K562 (cell line): ENCODE data around the gene APOM. TPM values are rescaled to one million over a fixed set of nuclear protein-coding genes. Genes with fewer than 3 reads are reported as not detected.

Source experiments
- ATAC-seq: fragments of 200-7000 bp; cut with Tn5 transposase; 3 replicates; pipeline ENCODE4 v1.9.1; 2020; ENCODE audit warnings: moderate library complexity
- BruUV-seq: library from RNA; stranded (reverse); fragments of 400-500 nt; replicated peaks from 2 replicates; lab custom pipeline; 2021; lab: Mats Ljungman, UMichigan
- CTCF ChIA-PET: fragments of 300-600 bp; formaldehyde crosslinking; extraction: SDS; loops from one replicate; lab custom pipeline; 2021; ENCODE audit warnings: low intra/inter-chr PET ratio; lab: Yijun Ruan, JAX
- POLR2A ChIA-PET: fragments of 300-600, 350-650 bp; sonication (Branson Sonifier 250); formaldehyde crosslinking; extraction: SDS; loops from one replicate; lab custom pipeline; 2021; ENCODE audit warnings: antibody characterized with exemption, inconsistent platforms; lab: Yijun Ruan, JAX
- DNase-seq, 4 experiments: peaks; one replicate each; pipeline versions ENCODE4 v3.0.0 to v3.0.0-alpha.2; 2011 to 2018; ENCODE audit warnings: low spot score in 3 of 4, mixed read lengths in 3 of 4; ENCODE audit errors: extremely low read depth in 1 of 4
- FAIRE-seq: peaks from 2 replicates; lab custom pipeline; 2011; peaks lifted over from hg19 to GRCh38; lab: Jason Lieb, UNC
- H2AFZ ChIP-seq: 2 replicates; pipeline ENCODE4 v1.6.0; 2011; ENCODE audit warnings: low read depth, low read length, control low read depth, inconsistent platforms
- H3K27ac ChIP-seq: fragments of 200-600 bp; 3 replicates; pipeline ENCODE4 v1.8.0; 2011; ENCODE audit warnings: low read depth, mild to moderate bottlenecking, control low read depth, inconsistent platforms, low read length, moderate library complexity, mixed read lengths; ENCODE audit errors: extremely low read depth
- H3K27me3 ChIP-seq, 2 experiments: fragments of 300-600 bp in 1 of 2; 2 replicates in 1 of 2; 3 replicates in 1 of 2; pipeline versions ENCODE4 v1.6.0 to v1.8.0; 2011; ENCODE audit warnings: inconsistent platforms in 2 of 2, low read length in 2 of 2, mild to moderate bottlenecking in 1 of 2, mixed read lengths in 1 of 2, moderate library complexity in 1 of 2; ENCODE audit not compliant: control insufficient read depth in 2 of 2, insufficient read depth in 2 of 2
- H3K36me3 ChIP-seq: fragments of 300-600 bp; 3 replicates; pipeline ENCODE4 v1.8.0; 2011; ENCODE audit warnings: mild to moderate bottlenecking, low read length, inconsistent platforms; ENCODE audit not compliant: control insufficient read depth, insufficient read depth
- H3K4me1 ChIP-seq, 2 experiments: fragments of 200-600 bp in 1 of 2; replicated peaks in 1 of 2; 2 replicates in 1 of 2; 3 replicates in 1 of 2; pipeline versions ENCODE4 v1.5.1 to v1.8.0; 2011; ENCODE audit warnings: inconsistent platforms in 2 of 2, low read length in 2 of 2, mild to moderate bottlenecking in 1 of 2, mixed read lengths in 1 of 2, moderate library complexity in 1 of 2; ENCODE audit not compliant: control insufficient read depth in 2 of 2, insufficient read depth in 2 of 2
- H3K4me2 ChIP-seq: 2 replicates; pipeline ENCODE4 v1.6.1; 2011; ENCODE audit warnings: low read length, control low read depth, inconsistent platforms, mixed read lengths; ENCODE audit not compliant: insufficient read depth
- H3K4me3 ChIP-seq: fragments of 200-600 bp; sonication (generic), shearing (Covaris generic); 2 replicates; pipeline ENCODE4 v1.5.1; 2016; ENCODE audit warnings: control low read depth, inconsistent platforms
- H3K79me2 ChIP-seq: fragments of 200-600 bp; 3 replicates; pipeline ENCODE4 v1.8.0; 2011; ENCODE audit warnings: low read length, inconsistent platforms; ENCODE audit not compliant: control insufficient read depth, insufficient read depth
- H3K9ac ChIP-seq, 2 experiments: 2 replicates each; pipeline versions ENCODE4 v1.6.0 to v1.6.1; 2011; ENCODE audit warnings: low read depth in 2 of 2, low read length in 2 of 2, control low read depth in 1 of 2, inconsistent platforms in 1 of 2, mild to moderate bottlenecking in 1 of 2, mixed read lengths in 1 of 2; ENCODE audit not compliant: insufficient read depth in 1 of 2
- H3K9me1 ChIP-seq: one replicate; pipeline ENCODE4 v1.6.0; 2011; ENCODE audit warnings: inconsistent platforms, mild to moderate bottlenecking, low read length, moderate library complexity; ENCODE audit not compliant: control insufficient read depth, insufficient read depth
- H3K9me3 ChIP-seq: replicated peaks from 2 replicates; pipeline ENCODE4 v1.5.1; 2011; ENCODE audit warnings: low read depth, low read length, inconsistent platforms; ENCODE audit not compliant: control insufficient read depth, insufficient read depth
- H4K20me1 ChIP-seq: replicated peaks from 2 replicates; pipeline ENCODE4 v1.6.1; 2011; ENCODE audit warnings: low read length, inconsistent platforms, mixed read lengths; ENCODE audit not compliant: control insufficient read depth, insufficient read depth
- BCLAF1 ChIP-seq, 2 experiments: fragments of 450-650 bp in 1 of 2; IDR thresholded peaks; 2 replicates each; pipeline ENCODE4 v1.6.1; 2011 to 2017; ENCODE audit warnings: low read depth in 2 of 2, antibody characterized with exemption in 1 of 2, borderline replicate concordance in 1 of 2, low read length in 1 of 2, mild to moderate bottlenecking in 1 of 2, mixed read lengths in 1 of 2; ENCODE audit not compliant: control insufficient read depth in 1 of 2
- E4F1 ChIP-seq: fragments of 250-450 bp; sonication (Bioruptor Pico); IDR thresholded peaks from 2 replicates; pipeline ENCODE4 v1.5.0; 2021; ENCODE audit warnings: mild to moderate bottlenecking, borderline replicate concordance
- HBP1 ChIP-seq: fragments of 450-650 bp; formaldehyde crosslinking; IDR thresholded peaks from 2 replicates; pipeline ENCODE4 v1.4.0; 2022; ENCODE audit warnings: missing genetic modification characterization
- POLR2B ChIP-seq: fragments of 450-650 bp; IDR thresholded peaks from 2 replicates; pipeline ENCODE4 v1.6.1; 2018; ENCODE audit warnings: low read depth; ENCODE audit not compliant: partially characterized antibody
- PYGO2 ChIP-seq: fragments of 450-650 bp; IDR thresholded peaks from 2 replicates; pipeline ENCODE4 v1.6.1; 2016; ENCODE audit warnings: mild to moderate bottlenecking, missing genetic modification characterization, moderate library complexity, missing compliant biosample characterization
- RBFOX2 ChIP-seq: fragments of 200-400 bp; formaldehyde crosslinking; IDR thresholded peaks from 2 replicates; pipeline ENCODE4 v1.6.1; 2017; ENCODE audit warnings: low read depth, mild to moderate bottlenecking, low read length, moderate library complexity
- RBM22 ChIP-seq: fragments of 200-400 bp; formaldehyde crosslinking; IDR thresholded peaks from 2 replicates; pipeline ENCODE4 v1.6.1; 2018; ENCODE audit warnings: low read length, low read depth; ENCODE audit not compliant: poor library complexity, severe bottlenecking
- SRSF1 ChIP-seq: fragments of 200-400 bp; formaldehyde crosslinking; IDR thresholded peaks from 2 replicates; pipeline ENCODE4 v1.6.1; 2017; ENCODE audit warnings: mild to moderate bottlenecking, low read depth, low read length, moderate library complexity
- SUPT5H ChIP-seq: fragments of 450-650 bp; IDR thresholded peaks from 2 replicates; pipeline ENCODE4 v1.6.1; 2016
- THRA ChIP-seq: fragments of 450-650 bp; IDR thresholded peaks from 2 replicates; pipeline ENCODE4 v1.6.1; 2017; ENCODE audit warnings: mild to moderate bottlenecking, moderate library complexity
- ZFP91 ChIP-seq: sonication (generic); formaldehyde crosslinking; IDR thresholded peaks from 2 replicates; pipeline ENCODE4 v1.8.0; 2022; ENCODE audit warnings: mild to moderate bottlenecking, missing genetic modification reagents
- WGBS: fragments of 100-300 bp; shearing (Covaris generic); methylation state at CpG from one replicate; pipeline ENCODE4 v1.1.6; 2016; ENCODE audit warnings: low coverage, mixed read lengths; ENCODE audit not compliant: insufficient coverage; ENCODE audit errors: missing lambda C conversion rate; 5-methylcytosine and 5-hydroxymethylcytosine counted together
- in situ Hi-C: fragments of 300-500 bp; cut with MboI; formaldehyde crosslinking; loops from 4 replicates; pipeline ENCODE4 v1.15.0; 2018; ENCODE audit warnings: inconsistent platforms, mixed read lengths
- intact Hi-C: fragments of 100-400 bp; cut with micrococcal nuclease; formaldehyde crosslinking; loops from 2 replicates; pipeline ENCODE4 v1.14.2; 2022
- polyA plus RNA-seq, 8 experiments: library from polyadenylated mRNA; depleted of rRNA in 4 of 8; stranded (reverse) in 5 of 8; unstranded in 3 of 8; fragments of >200 nt; fragmentation: Nextera tagmentation in 2 of 8; fragmentation: Illumina TruSeq in 1 of 8; extraction: Ambion mirVana in 2 of 8; extraction: Trizol in 1 of 8; gene quantifications; 2 replicates each; pipeline versions ENCODE4 v1.2.1 to v1.2.3, GENCODE V29; 2011 to 2014; ENCODE audit warnings: inconsistent platforms in 1 of 8, missing spikeins in 1 of 8
- total RNA-seq, 7 experiments: library from RNA; depleted of rRNA in 6 of 7; stranded (reverse); fragments of >200 nt in 6 of 7; fragmentation: Illumina TruSeq in 2 of 7; extraction: Trizol in 2 of 7; gene quantifications; 2 replicates each; pipeline versions ENCODE4 v1.2.1 to v1.2.3, GENCODE V29; 2011 to 2021; ENCODE audit warnings: low replicate concordance in 1 of 7

Gene APOM
- total and polyA plus RNA-seq, 9 of the 15 experiments (the other 6 are each of a cell fraction or from before 2014, with no cell fraction given): 5.7 to 24.3 (median 10.4) TPM

GRCh38 chr6:31633447-31633846 lies 22.2 kb upstream of the APOM start:
- ChIA-PET CTCF (no interaction called here), POLR2A (interaction anchor here (0.8 to 14.8 kb wide), 6 partner anchors 8 to 137 kb away, joined by 3 to 274 read pairs (median 48); partner anchors contain the start of genes APOM, BAG6, GPANK1 and PRRC2A)
- Histone ChIP-seq H3K9me3 (no peaks in the 10 kb centered on the region), H3K9me1 (no peaks in the 10 kb centered on the region), H2AFZ (no peak overlapping the region), H3K27ac (no peak overlapping the region; the same call in 2 of the 3 replicates), H3K4me2 (no peak overlapping the region), H4K20me1 (peaks cover 27% of the 10 kb centered on the region), H3K36me3 (peaks cover 98% of the 10 kb centered on the region), H3K4me1 (peaks cover 3 to 27% of the 10 kb centered on the region in 2 experiments; a peak in 4 of 5 replicates), H3K4me3 (no peak overlapping the region), H3K27me3 (no peaks in the 10 kb centered on the region), H3K9ac (0 out of 4 replicates have a peak overlapping the region, but pooled peaks of 1 of the 2 experiments have one; percentile 29), H3K79me2 (peaks cover 9% of the 10 kb centered on the region; the same call in 1 of the 3 replicates)
- ATAC-seq (no peak), DNase-seq (no peak), FAIRE-seq (no peak)
- in situ Hi-C loops: no loop called here
- intact Hi-C loops: no loop called here
- no TSS peak for BruUV-seq
- WGBS: 90% methylated on average over 7 of the region's 7 CpGs
- TF ChIP-seq POLR2B: peak; percentile 5
- TF ChIP-seq SRSF1: no peak
- TF ChIP-seq BCLAF1 (IDR thresholded peaks at IDR 0.05; ENCODE audit: borderline replicate concordance in 1 of 2, control insufficient read depth in 1 of 2, low read depth in 2 of 2, low read length in 1 of 2): no peak
- peak; percentile 40; the same call in 1 of the 2 replicates for TF ChIP-seq SUPT5H
- no peak for TF ChIP-seq E4F1 (CRISPR knock-in tag)
- TF ChIP-seq RBM22: peak; percentile 79
- TF ChIP-seq PYGO2: no peak
- no peak for TF ChIP-seq ZFP91 (CRISPR knock-in tag)
- peak; percentile 55 for TF ChIP-seq RBFOX2
- TF ChIP-seq HBP1: no peak
- no peak for TF ChIP-seq THRA
